Left lung (tissue), 10 donors: Measurements from ENCODE around the gene UNC5A. TPM values are rescaled to one million over a fixed set of nuclear protein-coding genes. Genes with fewer than 3 reads are reported as not detected.

Source experiments
- ATAC-seq: fragments of 200-7000 bp; cut with Tn5 transposase; one replicate; pipeline ENCODE4 v1.9.1; 2020; ENCODE audit warnings: moderate library complexity
- DNase-seq, 4 donors: peaks; one replicate each; pipeline ENCODE4 v3.0.0-alpha.2; 2013 to 2020
- H3K27ac ChIP-seq, 2 donors: fragments of 200-600 bp; sonication (generic) in 1 of 2; one replicate each; pipeline versions ENCODE4 v1.5.0 to v1.8.0; 2020 to 2021
- H3K27me3 ChIP-seq, 2 donors: fragments of 200-600 bp; sonication (generic) in 1 of 2; one replicate each; pipeline versions ENCODE4 v1.5.0 to v1.8.0; 2020 to 2021
- H3K36me3 ChIP-seq, 2 donors: fragments of 200-600 bp; sonication (generic) in 1 of 2; one replicate each; pipeline versions ENCODE4 v1.5.0 to v1.8.0; 2020 to 2021
- H3K4me1 ChIP-seq, 2 donors: fragments of 200-600 bp; one replicate each; pipeline ENCODE4 v1.8.0; 2021
- H3K4me3 ChIP-seq, 2 donors: fragments of 200-600 bp; sonication (generic) in 1 of 2; one replicate each; pipeline versions ENCODE4 v1.5.0 to v1.8.0; 2020 to 2021; ENCODE audit warnings: mild to moderate bottlenecking in 1 of 2
- H3K9me3 ChIP-seq, 2 donors: fragments of 200-600 bp; sonication (generic) in 1 of 2; one replicate each; pipeline versions ENCODE4 v1.5.0 to v1.8.0; 2020 to 2021
- intact Hi-C, 2 donors: fragments of 100-400 bp; cut with DNase I; formaldehyde crosslinking; loops; one replicate each; pipeline versions ENCODE4 v1.11.2 to v1.14.2; 2022
- polyA plus RNA-seq, 6 donors: library from polyadenylated mRNA; unstranded; fragments of 120-200 nt; gene quantifications; one replicate each; pipeline ENCODE4 v1.2.1, GENCODE V29; 2013; ENCODE audit not compliant: insufficient read length in 6 of 6
- total RNA-seq, 2 donors: library from RNA; stranded (reverse); fragmentation: NEBNext Ultra II Directional; extraction: Animal tissue kit (Norgen Biotek cat#: 25700); gene quantifications; one replicate each; pipeline ENCODE4 v1.2.1, GENCODE V29; 2021
- TF ChIP-seq, protein P1 (sequence below), 2 donors: fragments of 200-600 bp; sonication (generic) in 1 of 2; IDR thresholded peaks; one replicate each; pipeline versions ENCODE4 v1.5.0 to v1.8.0; 2021; ENCODE audit warnings: antibody characterized with exemption in 2 of 2
- donor health status: DM: no; HTN: yes; CAD: no.
- donor health status: DM: no; HTN: no; CAD: no.

UNC5A gene
- total and polyA plus RNA-seq, 8 donors: 0.24 to 1.6 (median 1.0) TPM; not detected in 1

DNA sequence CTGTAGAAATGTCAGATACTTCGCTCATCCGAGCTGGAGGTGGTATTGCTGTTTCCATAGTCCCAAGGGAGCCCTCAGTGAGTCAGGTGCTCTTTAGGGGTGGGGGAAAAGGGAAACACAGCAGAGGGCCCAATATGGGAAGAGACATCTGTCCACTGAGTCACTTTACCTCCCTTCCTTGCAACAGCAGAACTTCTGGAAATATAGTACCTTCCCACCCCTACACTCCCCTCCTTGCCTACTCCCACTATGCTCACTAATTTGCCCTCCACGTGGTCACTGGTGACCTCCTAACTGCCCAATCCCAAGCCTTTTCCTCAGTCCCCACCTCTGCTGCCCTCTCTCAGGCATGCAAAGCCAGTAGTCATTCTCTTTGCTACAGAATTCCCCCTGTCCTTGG lies 86.9 kb downstream of the UNC5A start:
- DNase-seq: no peak
- H3K4me3 ChIP-seq: peak overlapping the region in 1 of 2 donors; percentile 53
- H3K27me3 ChIP-seq: peaks cover 0 to 5% of the 10 kb centered on the region in 2 donors
- peaks cover 5 to 84% of the 10 kb centered on the region in 2 donors for H3K4me1 ChIP-seq
- H3K9me3 ChIP-seq: no peaks in the 10 kb centered on the region
- intact Hi-C loops: no loop called here
- TF ChIP-seq, protein P1, sequence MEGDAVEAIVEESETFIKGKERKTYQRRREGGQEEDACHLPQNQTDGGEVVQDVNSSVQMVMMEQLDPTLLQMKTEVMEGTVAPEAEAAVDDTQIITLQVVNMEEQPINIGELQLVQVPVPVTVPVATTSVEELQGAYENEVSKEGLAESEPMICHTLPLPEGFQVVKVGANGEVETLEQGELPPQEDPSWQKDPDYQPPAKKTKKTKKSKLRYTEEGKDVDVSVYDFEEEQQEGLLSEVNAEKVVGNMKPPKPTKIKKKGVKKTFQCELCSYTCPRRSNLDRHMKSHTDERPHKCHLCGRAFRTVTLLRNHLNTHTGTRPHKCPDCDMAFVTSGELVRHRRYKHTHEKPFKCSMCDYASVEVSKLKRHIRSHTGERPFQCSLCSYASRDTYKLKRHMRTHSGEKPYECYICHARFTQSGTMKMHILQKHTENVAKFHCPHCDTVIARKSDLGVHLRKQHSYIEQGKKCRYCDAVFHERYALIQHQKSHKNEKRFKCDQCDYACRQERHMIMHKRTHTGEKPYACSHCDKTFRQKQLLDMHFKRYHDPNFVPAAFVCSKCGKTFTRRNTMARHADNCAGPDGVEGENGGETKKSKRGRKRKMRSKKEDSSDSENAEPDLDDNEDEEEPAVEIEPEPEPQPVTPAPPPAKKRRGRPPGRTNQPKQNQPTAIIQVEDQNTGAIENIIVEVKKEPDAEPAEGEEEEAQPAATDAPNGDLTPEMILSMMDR (IDR thresholded peaks at IDR 0.05): no peak
- H3K36me3 ChIP-seq: peaks cover 0 to 15% of the 10 kb centered on the region in 2 donors
- ATAC-seq: no peak
- H3K27ac ChIP-seq: peak overlapping the region in 1 of 2 donors; percentile 90

DNA sequence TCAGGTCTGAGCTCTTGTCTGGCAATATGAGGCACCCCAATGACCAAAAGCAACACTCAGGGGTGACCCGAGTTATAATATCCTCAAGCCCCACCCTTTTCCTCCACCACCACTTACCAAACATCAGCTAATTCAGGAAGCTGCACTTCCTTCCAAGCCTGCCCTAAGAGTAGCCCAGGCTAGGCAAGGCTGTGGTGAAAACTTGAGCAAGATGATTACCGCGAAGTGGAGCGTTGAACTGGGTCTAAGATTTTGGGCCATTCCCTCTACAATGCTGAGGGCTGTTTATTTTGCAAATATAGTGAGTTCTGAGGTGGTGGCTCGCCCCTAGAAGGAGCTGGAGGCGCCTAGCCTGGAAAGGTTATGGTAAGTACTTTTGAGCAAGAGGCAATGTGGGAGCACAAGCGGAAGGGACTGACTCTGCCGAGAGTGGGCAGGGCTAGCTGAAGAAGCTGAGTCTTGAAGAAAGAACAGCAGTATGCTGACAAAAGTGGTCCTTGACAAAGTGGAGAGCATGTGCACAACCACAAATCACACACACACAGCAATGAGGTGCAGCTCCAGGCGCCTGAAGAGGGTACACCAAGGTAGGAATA lies 89.0 kb downstream of the UNC5A start, which contains the start of gene HK3:
TSS of gene HK3 (minus strand) at position 51 of the 596 bp plus-strand sequence. CDS start 3,187 bp downstream, outside the sequence.
- ATAC-seq (peak; percentile 87), DNase-seq (peak in 2 of 4 donors; percentile 30 to 73)
- TF ChIP-seq, protein P1 (IDR thresholded peaks at IDR 0.05): no peak
- Histone ChIP-seq H3K36me3 (peaks cover 0 to 19% of the 10 kb centered on the region in 2 donors), H3K27ac (peak within 1 kb of the TSS; percentile 13 to 90), H3K4me1 (peaks cover 5 to 82% of the 10 kb centered on the region in 2 donors), H3K9me3 (no peaks in the 10 kb centered on the region), H3K4me3 (peak within 1 kb of the TSS in 1 of 2 donors; percentile 53), H3K27me3 (no peaks in the 10 kb centered on the region)
- intact Hi-C loops: no loop called here

DNA sequence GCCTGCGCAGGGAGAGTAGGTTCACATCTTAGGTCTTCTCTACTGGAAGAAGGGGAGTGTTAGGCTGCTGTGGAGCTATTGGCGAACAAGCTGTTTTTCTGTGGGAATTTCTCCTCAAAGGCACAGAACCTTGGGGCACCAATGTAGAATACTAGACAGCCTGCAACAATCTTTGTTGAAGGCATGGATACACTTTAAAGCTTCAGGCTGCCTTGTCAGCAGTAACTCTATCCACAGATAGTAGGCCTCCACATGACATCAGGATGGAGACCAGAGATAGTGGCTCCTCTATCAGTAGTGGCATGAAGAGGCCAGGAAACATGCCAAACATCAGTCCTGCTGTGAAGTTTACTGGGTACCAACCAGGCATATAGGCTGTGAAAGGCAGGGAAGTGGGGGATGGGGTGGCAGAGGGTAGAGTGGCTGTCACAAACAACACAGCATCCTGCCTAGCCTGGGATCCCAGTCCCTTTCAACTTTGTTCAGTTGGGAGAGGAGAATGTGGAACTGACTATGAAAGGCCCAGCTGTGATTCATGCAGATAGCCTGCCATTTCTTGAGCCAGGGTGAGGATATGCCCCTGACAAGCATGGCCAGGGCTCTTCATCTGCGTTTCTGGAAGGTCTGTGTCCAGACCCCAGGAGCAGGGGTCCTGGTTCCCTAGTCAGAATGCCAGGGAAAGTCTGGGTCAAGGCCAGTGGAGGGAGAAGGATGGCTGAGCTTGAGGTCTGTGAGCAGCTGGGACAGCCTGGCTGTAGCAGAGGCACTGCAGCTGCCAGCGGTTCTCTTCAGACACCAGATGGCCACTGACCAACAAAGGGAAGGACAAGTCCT lies 89.8 kb downstream of the UNC5A start:
- intact Hi-C loops: no loop called here
- TF ChIP-seq, protein P1 (IDR thresholded peaks at IDR 0.05): no peak
- ATAC-seq (no peak), DNase-seq (peak in 3 of 4 donors; percentile 16 to 42 (median 32))
- Histone ChIP-seq H3K27ac (peak overlapping the region; percentile 13 to 90), H3K27me3 (no peaks in the 10 kb centered on the region), H3K4me1 (peaks cover 5 to 74% of the 10 kb centered on the region in 2 donors), H3K9me3 (no peaks in the 10 kb centered on the region), H3K4me3 (peak overlapping the region in 1 of 2 donors; percentile 53), H3K36me3 (peaks cover 0 to 26% of the 10 kb centered on the region in 2 donors)

- ATAC-seq (no peak), DNase-seq (no peak)
- Histone ChIP-seq H3K27ac (peak overlapping the region in 1 of 2 donors; percentile 90), H3K9me3 (no peaks in the 10 kb centered on the region), H3K27me3 (no peaks in the 10 kb centered on the region), H3K4me1 (peaks cover 5 to 68% of the 10 kb centered on the region in 2 donors), H3K4me3 (no peak overlapping the region), H3K36me3 (peaks cover 0 to 33% of the 10 kb centered on the region in 2 donors)
- intact Hi-C loops: no loop called here
- TF ChIP-seq, protein P1 (IDR thresholded peaks at IDR 0.05): no peak
Observed at GRCh38 chr5:176900780-176901204, 90.4 kb downstream of the UNC5A start.
